Measurements from ENCODE around the gene CACNA1C.

GRCh38 chr12:2547273-2548044 is 494.7 kb downstream of the CACNA1C start:
- TF ChIP-seq POLR2AphosphoS5 (IDR thresholded peaks at IDR 0.05; ENCODE audit: low read depth, low read length) = no peak
- no peak for TF ChIP-seq POLR2A (IDR thresholded peaks at IDR 0.05; ENCODE audit: low read depth, low read length)
- TF ChIP-seq TAF1 (IDR thresholded peaks at IDR 0.05; ENCODE audit: low read depth, low read length) = no peak
- no peak for TF ChIP-seq POU2F2 (IDR thresholded peaks at IDR 0.05; ENCODE audit: low read depth, low read length)
- TF ChIP-seq SPI1 (IDR thresholded peaks at IDR 0.05; ENCODE audit: low read depth, low read length) = no peak
- TF ChIP-seq PAX5 (IDR thresholded peaks at IDR 0.05; ENCODE audit: insufficient read depth, low read length, severe bottlenecking) = no peak

All from GM12891 (cell line).